GM18951 (cell line): ENCODE measurements around the gene CYTH3.

ENCODE experiments used
- POLR2A ChIP-seq: IDR thresholded peaks from 4 replicates; pipeline ENCODE4 v1.6.1; 2011; ENCODE audit warnings: mild to moderate bottlenecking; ENCODE audit not compliant: insufficient read length, insufficient read depth; ENCODE audit errors: extremely low read depth
- in situ Hi-C: fragments of 300-500 bp; cut with MboI; formaldehyde crosslinking; loops from one replicate; pipeline ENCODE4 v1.12.0; 2022; ENCODE audit warnings: low sequenced_read_pairs, mixed read lengths, inconsistent platforms; ENCODE audit not compliant: unreplicated experiment

The CYTH3 gene

GRCh38 chr7:6171532-6172223 lies 100.7 kb downstream of the CYTH3 start:
- no peak for TF ChIP-seq POLR2A
- in situ Hi-C loops, result no loop called here

GRCh38 chr7:6170571-6171531 lies 101.6 kb downstream of the CYTH3 start:
- in situ Hi-C loops, result no loop called here
- no peak for TF ChIP-seq POLR2A

- no peak for TF ChIP-seq POLR2A
- in situ Hi-C loops, result no loop called here
These were observed 102.5 kb downstream of the CYTH3 start for GRCh38 chr7:6169805-6170520.

- in situ Hi-C loops, result no loop called here
These were observed 104.0 kb downstream of the CYTH3 start for GRCh38 chr7:6168477-6168868.

GRCh38 chr7:6167587-6168476 lies 104.6 kb downstream of the CYTH3 start:
- in situ Hi-C loops, result no loop called here
- no peak for TF ChIP-seq POLR2A

More at GRCh38 chr7:6168477-6168868, 104.0 kb downstream of the CYTH3 start:
- no peak for TF ChIP-seq POLR2A

GRCh38 chr7:6167004-6167551 lies 105.3 kb downstream of the CYTH3 start:
- in situ Hi-C loops, result no loop called here
- no peak for TF ChIP-seq POLR2A

- TF ChIP-seq POLR2A, result no peak
These were observed 106.0 kb downstream of the CYTH3 start for GRCh38 chr7:6166443-6166891.

GRCh38 chr7:6165521-6166320 lies 106.7 kb downstream of the CYTH3 start:
- in situ Hi-C loops, result no loop called here
- no peak for TF ChIP-seq POLR2A

More at GRCh38 chr7:6166443-6166891, 106.0 kb downstream of the CYTH3 start:
- in situ Hi-C loops, result no loop called here

- no peak for TF ChIP-seq POLR2A
These were observed 107.3 kb downstream of the CYTH3 start for GRCh38 chr7:6165075-6165474.

GRCh38 chr7:6164491-6164890 lies 107.9 kb downstream of the CYTH3 start:
- in situ Hi-C loops, result no loop called here
- TF ChIP-seq POLR2A, result no peak

More at GRCh38 chr7:6165075-6165474, 107.3 kb downstream of the CYTH3 start:
- in situ Hi-C loops, result no loop called here

- no peak for TF ChIP-seq POLR2A
- in situ Hi-C loops, result no loop called here
These were observed 108.4 kb downstream of the CYTH3 start for GRCh38 chr7:6164010-6164409.
